GM19043 (cell line): Measurements from ENCODE around the gene PPP2R1B.

Experiments used
- ATAC-seq: cut with Tn5 transposase; IDR thresholded peaks from one replicate; pipeline ENCODE4 v1.9.1; 2021; ENCODE audit warnings: low read depth; ENCODE audit not compliant: unreplicated experiment

PPP2R1B gene

DNA sequence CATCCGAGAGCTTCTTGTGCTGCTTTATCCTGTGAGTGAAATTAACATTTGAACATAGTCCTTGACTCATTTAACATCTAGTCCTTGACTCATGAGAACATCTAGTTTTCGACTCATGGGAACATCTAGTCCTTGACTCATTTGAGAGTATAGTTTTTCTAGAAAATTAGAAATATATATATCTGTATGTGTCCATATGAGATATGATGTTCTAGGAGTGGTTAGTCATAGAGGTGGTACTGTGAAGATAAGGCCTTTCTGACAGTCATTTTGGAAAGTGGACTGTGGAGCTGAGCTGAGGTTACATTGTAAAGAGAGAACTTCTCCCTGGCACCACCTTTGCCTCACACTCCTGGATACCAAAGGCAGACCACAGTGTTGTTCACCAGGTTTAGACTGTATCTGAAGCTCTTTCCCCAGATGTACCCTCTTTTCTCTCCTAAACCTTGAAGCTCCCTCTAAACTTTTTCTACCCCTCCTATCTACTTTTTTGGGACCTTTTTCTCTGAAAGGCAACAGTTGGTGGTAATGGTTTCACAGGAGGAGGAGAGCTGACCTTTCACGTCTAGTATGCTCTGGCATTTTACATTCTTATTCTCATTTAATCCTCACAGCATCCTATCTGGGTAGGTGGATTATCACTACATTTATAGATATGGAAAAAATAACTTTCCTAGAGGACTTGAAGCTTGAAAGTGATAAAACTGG, 67.2 kb downstream of the PPP2R1B start:
- ATAC-seq, result no peak

- ATAC-seq, result peak; percentile 67
Observed at GRCh38 chr11:111697933-111698371, 68.2 kb downstream of the PPP2R1B start.

DNA sequence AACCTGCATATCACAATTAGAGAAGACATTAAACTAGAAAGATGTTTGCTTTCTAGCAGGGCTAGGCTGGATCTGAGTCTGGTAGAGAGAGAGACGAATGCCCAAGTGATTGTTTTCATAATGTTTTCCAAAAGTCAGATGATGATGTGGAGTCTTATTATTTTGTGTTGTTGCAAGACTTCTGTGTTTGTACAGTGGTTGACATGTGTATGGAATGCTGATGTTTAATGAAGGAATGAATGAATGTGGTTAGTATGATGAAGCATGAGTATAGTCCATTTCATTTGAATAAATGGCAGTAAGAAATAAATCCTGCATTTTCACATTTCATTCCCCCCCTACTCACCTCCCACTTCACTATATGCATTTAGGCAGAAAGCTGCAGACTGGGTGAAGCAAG, 69.6 kb downstream of the PPP2R1B start:
- no peak for ATAC-seq

GRCh38 chr11:111694851-111695250, 71.3 kb downstream of the PPP2R1B start:
- ATAC-seq, result no peak

DNA sequence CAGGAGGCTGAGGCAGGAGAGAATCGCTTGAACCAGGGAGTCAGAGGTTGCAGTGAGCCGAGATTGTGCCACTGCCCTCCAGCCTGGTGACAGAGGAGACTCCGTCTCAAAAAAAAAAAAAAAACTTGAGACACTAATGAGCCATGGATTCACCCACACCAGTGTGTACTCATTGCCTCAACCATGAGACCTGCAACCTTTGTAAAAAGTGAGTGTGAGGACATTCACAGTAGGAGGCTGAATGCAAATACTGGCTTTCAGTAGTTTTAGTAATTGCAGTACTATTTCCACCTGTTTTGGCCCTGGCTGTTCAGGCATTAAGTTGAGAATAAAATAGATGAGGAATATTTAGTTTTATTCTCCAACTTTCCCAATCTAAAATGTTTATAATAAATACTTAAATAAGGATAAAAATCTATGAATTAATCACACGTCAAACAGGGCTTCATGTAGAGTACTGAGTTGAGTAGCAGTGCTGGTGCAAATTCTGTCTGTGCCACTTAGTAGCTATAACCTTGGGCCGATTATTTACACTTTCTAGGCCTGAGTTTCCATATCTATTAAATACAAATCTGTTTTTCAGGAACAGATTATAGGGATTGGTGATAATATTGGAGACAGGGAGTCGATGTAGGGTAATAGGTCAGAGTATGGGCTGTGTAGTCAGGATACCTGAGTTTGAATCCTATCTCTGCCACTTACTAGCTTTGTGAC, 72.8 kb downstream of the PPP2R1B start:
- ATAC-seq, result no peak

DNA sequence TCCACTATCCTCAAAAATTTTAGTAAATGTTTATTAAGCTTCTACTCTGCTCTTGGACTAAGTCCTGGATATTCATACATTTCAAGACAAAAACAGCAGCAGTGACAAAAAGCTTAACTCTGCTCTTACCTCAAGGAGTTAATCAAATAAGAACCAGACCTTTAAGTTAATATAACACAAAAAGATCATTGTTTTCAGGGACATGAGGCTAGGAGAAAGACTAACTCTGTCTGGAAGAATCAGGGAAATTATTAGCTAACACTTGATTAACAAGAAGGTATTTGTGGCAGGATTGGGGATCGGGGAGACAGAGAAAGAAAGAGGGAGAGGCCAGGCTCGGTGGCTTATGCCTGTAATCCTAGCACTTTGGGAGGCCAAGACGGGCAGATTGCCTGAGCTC, 74.4 kb downstream of the PPP2R1B start:
- ATAC-seq, result no peak

DNA sequence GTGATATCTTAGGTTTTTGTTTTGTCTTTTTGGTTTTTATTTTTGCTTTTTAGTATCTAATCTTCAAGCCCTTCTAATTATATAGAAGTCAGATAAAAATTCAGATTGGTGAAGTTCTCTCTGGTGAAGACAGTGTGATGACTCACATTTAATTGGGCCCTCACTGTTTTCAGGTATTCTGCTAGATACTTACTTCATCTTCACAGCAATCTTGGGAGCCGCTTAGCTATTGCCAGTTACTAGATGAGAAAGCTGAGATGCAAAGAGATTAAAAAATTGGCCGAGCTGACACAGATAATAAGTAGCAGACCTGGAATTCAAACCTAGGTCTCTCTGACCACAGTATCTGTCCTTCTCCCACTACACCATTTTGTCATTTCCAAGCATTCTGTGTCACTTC, 75.0 kb downstream of the PPP2R1B start:
- no peak for ATAC-seq

- no peak for ATAC-seq
Observed at GRCh38 chr11:111688013-111688412, 78.2 kb downstream of the PPP2R1B start.

GRCh38 chr11:111684251-111684650, 81.9 kb downstream of the PPP2R1B start:
- no peak for ATAC-seq

DNA sequence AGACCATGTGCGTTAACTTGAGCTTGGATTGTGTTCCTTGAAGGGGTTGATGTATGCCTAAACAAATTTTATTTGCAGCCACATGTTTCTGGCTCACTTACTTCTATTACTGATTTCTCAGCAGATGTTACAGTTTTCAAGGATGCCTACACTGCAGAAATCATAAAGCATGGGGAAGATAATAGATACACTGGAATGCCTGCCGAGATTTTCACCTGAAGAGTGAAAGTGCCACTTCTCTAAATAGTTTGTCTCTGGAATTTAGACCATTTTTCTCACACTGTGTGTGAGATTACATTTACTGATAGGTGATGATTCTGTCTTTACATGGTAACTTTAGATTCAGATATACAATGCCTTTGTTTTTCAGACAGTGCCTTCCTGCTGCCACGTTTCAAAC, 82.4 kb downstream of the PPP2R1B start:
- ATAC-seq, result no peak

DNA sequence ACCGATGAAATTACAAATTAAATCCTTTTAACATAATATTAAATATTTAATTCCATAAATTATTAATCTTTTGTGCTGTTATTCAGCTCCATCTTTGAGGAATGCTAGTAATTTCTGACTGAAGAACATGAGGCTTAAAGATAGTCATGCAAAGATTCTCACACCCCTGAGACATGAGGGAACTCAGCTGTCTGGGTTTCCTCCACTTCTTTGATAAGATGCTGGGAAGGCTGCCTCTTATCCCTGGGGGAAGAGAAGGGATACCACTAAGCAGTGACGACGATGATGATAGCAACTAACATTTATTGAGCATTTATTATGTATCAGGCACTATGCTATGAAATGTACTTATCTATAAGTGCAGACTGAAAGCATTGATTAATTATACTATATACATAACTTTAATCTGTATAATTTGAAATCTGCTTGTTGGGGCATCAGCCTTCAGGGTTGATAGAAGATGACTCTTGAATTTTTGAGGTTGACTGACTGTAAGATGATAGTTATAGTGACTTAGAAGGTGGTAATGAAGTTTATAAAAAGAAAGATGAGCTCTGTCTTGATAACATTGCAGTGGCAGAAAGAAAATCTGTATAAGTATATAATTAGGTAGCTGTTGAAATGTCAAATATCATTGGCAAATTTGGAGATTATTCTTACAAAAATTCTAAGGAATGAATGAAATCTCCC, 85.6 kb downstream of the PPP2R1B start:
- ATAC-seq, result no peak
